ENCODE measurements around the gene LASP1.
A peak's percentile ranks its signal among the peaks of the same experiment; 100 is the strongest.
"Not testable (repeated sequence)": the region's sequence is repeated elsewhere in the genome, so short reads cannot be mapped to it uniquely, and the experiment has no call there.

Gene LASP1

GRCh38 chr17:38869526-38870258 is at the start of gene LASP1:
TSS of gene LASP1 (plus strand) at chr17:38870058. CDS start at chr17:38870190, 132 bp downstream.
- peak; percentile 31 for DNase-seq

GRCh38 chr17:38824899-38825761 is 44.7 kb upstream of the LASP1 start, which contains the start of gene CWC25:
TSS of gene CWC25 (minus strand) at chr17:38825321. CDS start at chr17:38825183, 138 bp downstream.
- DNase-seq = peak; percentile 88

GRCh38 chr17:38825762-38826247 is 44.1 kb upstream of the LASP1 start:
- no peak for DNase-seq

GRCh38 chr17:38844261-38844757 is 25.5 kb upstream of the LASP1 start:
- no peak for DNase-seq

GRCh38 chr17:38848557-38848891 is 21.3 kb upstream of the LASP1 start:
- DNase-seq = no peak

- DNase-seq = no peak
Observed at GRCh38 chr17:38848939-38849605, 20.8 kb upstream of the LASP1 start.

GRCh38 chr17:38850374-38850773 is 19.5 kb upstream of the LASP1 start:
- DNase-seq = no peak

- DNase-seq = no peak
Observed at GRCh38 chr17:38851434-38851833, 18.4 kb upstream of the LASP1 start.

- DNase-seq = no peak
Observed at GRCh38 chr17:38852771-38853291, 17.0 kb upstream of the LASP1 start.

- peak; percentile 91 for DNase-seq
Observed at GRCh38 chr17:38853292-38854219, 16.3 kb upstream of the LASP1 start, which contains the start of gene RPL23. TSS of gene RPL23 (minus strand) at chr17:38853721. CDS start at chr17:38853710, 11 bp downstream.

GRCh38 chr17:38855101-38855714 is 14.7 kb upstream of the LASP1 start:
- DNase-seq = not testable (repeated sequence)

- DNase-seq = no peak
Observed at GRCh38 chr17:38857271-38857670, 12.6 kb upstream of the LASP1 start.

GRCh38 chr17:38861399-38861843 is 8.4 kb upstream of the LASP1 start:
- DNase-seq = peak; percentile 29

- no peak for DNase-seq
Observed at GRCh38 chr17:38864636-38865398, 5.0 kb upstream of the LASP1 start.

- peak; percentile 75 for DNase-seq
Observed at GRCh38 chr17:38867179-38867967, 2.5 kb upstream of the LASP1 start.

- DNase-seq = no peak
Observed at GRCh38 chr17:38867968-38868816, 1.7 kb upstream of the LASP1 start.

- peak; percentile 80 for DNase-seq
Observed at GRCh38 chr17:38868817-38869525, 887 bp upstream of the LASP1 start.
